ENCODE measurements around the gene DNM2.

The DNM2 gene

GRCh38 chr19:10678813-10679212 lies 39.1 kb upstream of the DNM2 start:
- no peak for DNase-seq (ENCODE audit: low read depth)
- TF ChIP-seq CTCF (IDR thresholded peaks at IDR 0.05; ENCODE audit: control insufficient read depth, extremely low read depth, insufficient read depth), result no peak
- no peak overlapping the region for H3K4me3 ChIP-seq (ENCODE audit: low read depth, low read length)

- no peak overlapping the region for H3K4me3 ChIP-seq (ENCODE audit: low read depth, low read length)
- DNase-seq (ENCODE audit: low read depth), result no peak
- no peak for TF ChIP-seq CTCF (IDR thresholded peaks at IDR 0.05; ENCODE audit: control insufficient read depth, extremely low read depth, insufficient read depth)
These were observed 38.1 kb upstream of the DNM2 start for GRCh38 chr19:10679743-10680142.

DNA sequence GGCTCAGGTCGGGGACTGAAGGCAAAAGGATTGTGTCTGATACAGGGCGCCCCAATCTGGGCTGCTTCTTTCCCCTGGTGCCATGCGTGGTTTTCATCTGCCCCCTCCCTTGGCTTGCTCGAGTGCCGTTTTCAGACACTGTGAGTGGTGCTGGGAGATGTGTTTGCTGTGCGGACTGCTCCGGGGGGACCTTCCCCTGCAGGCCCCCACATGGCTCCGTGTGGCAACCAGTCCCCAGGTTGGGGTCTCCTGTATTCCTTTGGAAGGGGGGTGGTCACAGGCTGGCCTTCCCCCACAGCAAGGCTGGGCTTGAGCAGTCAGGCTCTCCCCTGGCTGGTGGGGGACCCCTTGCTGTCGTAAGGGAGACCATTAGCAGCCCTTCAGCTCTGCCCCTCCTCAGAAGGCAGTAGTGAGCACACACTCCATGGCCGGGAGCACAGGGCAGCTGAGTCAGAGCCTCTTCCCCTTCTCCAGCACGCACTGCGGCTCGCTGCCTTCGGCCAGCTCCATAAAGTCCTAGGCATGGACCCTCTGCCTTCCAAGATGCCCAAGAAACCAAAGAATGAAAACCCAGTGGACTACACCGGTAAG lies 37.2 kb upstream of the DNM2 start:
- DNase-seq (ENCODE audit: low read depth), result no peak
- no peak for TF ChIP-seq CTCF (IDR thresholded peaks at IDR 0.05; ENCODE audit: control insufficient read depth, extremely low read depth, insufficient read depth)
- no peak overlapping the region for H3K4me3 ChIP-seq (ENCODE audit: low read depth, low read length)

DNA sequence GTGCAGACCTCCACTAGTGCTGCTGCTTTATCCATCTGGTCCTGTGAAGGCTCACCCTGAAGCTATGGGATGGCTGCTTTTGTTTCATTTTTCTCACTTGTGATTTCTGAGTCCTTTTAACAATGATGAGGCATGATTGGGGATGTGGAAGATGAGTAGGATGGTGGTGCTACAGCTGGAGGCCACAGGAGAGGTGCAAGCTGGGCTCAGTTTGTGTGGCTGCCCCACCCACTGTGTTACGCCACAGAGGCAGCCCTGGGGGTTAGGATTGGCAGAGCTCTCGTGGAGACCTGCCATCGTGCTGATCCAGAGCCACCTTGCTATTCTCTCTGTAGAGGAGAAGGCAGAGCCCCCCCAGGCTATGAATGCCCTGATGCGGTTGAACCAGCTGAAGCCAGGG lies 36.2 kb upstream of the DNM2 start:
- no peak for TF ChIP-seq CTCF (IDR thresholded peaks at IDR 0.05; ENCODE audit: control insufficient read depth, extremely low read depth, insufficient read depth)
- no peak for DNase-seq (ENCODE audit: low read depth)
- no peak overlapping the region for H3K4me3 ChIP-seq (ENCODE audit: low read depth, low read length)

DNA sequence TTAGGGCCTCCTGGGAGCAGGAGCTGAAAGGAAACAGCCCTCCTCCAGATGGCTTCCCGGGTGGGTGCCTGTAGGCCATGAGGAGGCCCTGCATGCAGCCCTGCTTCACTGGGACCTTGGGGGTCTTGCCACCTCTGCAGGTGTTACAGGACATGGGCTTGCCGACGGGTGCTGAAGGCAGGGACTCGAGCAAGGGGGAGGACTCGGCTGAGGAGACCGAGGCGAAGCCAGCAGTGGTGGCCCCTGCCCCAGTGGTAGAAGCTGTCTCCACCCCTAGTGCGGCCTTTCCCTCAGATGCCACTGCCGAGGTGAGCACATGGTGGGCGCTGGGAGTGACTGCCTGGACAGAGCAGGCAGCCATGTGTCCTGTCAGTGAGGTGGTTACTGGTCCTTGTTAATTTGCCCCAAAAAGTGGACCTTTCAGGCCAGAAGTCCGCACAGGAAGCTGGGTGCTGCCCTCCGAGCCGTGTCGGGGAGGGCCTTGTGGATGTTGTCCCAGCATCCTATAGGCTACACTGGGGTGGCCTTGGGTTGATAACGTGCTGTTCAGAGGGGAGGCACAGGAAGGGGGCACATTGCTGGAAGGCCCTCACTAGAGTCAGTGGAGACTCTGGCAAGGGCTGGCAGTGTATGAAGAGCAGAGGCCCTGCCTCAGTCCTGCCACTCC lies 35.3 kb upstream of the DNM2 start:
- no peak for TF ChIP-seq CTCF (IDR thresholded peaks at IDR 0.05; ENCODE audit: control insufficient read depth, extremely low read depth, insufficient read depth)
- H3K4me3 ChIP-seq (ENCODE audit: low read depth, low read length), result no peak overlapping the region
- DNase-seq (ENCODE audit: low read depth), result no peak

DNA sequence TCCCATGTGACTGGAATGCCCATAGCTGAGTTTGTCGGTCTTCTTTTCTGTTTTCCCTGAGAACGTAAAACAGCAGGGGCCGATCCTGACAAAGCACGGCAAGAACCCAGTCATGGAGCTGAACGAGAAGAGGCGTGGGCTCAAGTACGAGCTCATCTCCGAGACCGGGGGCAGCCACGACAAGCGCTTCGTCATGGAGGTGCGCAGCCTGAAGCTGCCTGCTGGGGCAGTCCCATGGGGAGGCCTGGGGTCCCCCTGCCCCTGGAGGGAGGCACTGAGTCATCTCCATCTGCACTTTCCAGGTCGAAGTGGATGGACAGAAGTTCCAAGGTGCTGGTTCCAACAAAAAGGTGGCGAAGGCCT lies 34.8 kb upstream of the DNM2 start:
- H3K4me3 ChIP-seq (ENCODE audit: low read depth, low read length), result no peak overlapping the region
- no peak for DNase-seq (ENCODE audit: low read depth)
- no peak for TF ChIP-seq CTCF (IDR thresholded peaks at IDR 0.05; ENCODE audit: control insufficient read depth, extremely low read depth, insufficient read depth)

- DNase-seq (ENCODE audit: low read depth), result no peak
- no peak overlapping the region for H3K4me3 ChIP-seq (ENCODE audit: low read depth, low read length)
- TF ChIP-seq CTCF (IDR thresholded peaks at IDR 0.05; ENCODE audit: control insufficient read depth, extremely low read depth, insufficient read depth), result no peak
These were observed 34.3 kb upstream of the DNM2 start for GRCh38 chr19:10683582-10683981.
